WTC11 (cell line): ENCODE data around the gene CCDC127. TPM values are rescaled to one million over a fixed set of nuclear protein-coding genes. Genes with fewer than 3 reads are reported as not detected.

Experiments
- ATAC-seq: fragments of 200-7000 bp; cut with Tn5 transposase; 2 replicates; pipeline ENCODE4 v1.10.0; 2021; ENCODE audit warnings: mild to moderate bottlenecking, moderate library complexity
- CTCF ChIA-PET: fragments of 300-600 bp; sonication (Branson Sonifier 250); formaldehyde crosslinking; loops from one replicate; lab custom pipeline; 2021; ENCODE audit warnings: antibody characterized with exemption; lab: Charles Lee
- POLR2A ChIA-PET: fragments of 350-600 bp; sonication (Branson Sonifier 250); formaldehyde crosslinking; loops from one replicate; lab custom pipeline; 2021; ENCODE audit warnings: antibody characterized with exemption; lab: Charles Lee
- DNase-seq: peaks from one replicate; pipeline ENCODE4 v3.0.0; 2021; ENCODE audit warnings: low spot score
- H3K27ac Mint-ChIP-seq: 2 replicates; pipeline ENCODE4 v1.8.0; 2021; ENCODE audit warnings: mixed read lengths
- H3K27me3 Mint-ChIP-seq: 2 replicates; pipeline ENCODE4 v1.8.0; 2021; ENCODE audit warnings: low read depth, mild to moderate bottlenecking, moderate library complexity, mixed read lengths
- H3K36me3 Mint-ChIP-seq: 2 replicates; pipeline ENCODE4 v1.8.0; 2021; ENCODE audit warnings: mixed read lengths
- H3K4me1 Mint-ChIP-seq: 2 replicates; pipeline ENCODE4 v1.8.0; 2022; ENCODE audit warnings: mixed read lengths
- H3K4me3 Mint-ChIP-seq: 2 replicates; pipeline ENCODE4 v1.8.0; 2021; ENCODE audit warnings: mild to moderate bottlenecking, moderate library complexity, mixed read lengths
- H3K9me3 Mint-ChIP-seq: 2 replicates; pipeline ENCODE4 v1.8.0; 2021; ENCODE audit warnings: mixed read lengths
- CBFB ChIP-seq: sonication (generic); formaldehyde crosslinking; IDR thresholded peaks from 2 replicates; pipeline ENCODE4 v1.8.1; 2022; ENCODE audit warnings: mild to moderate bottlenecking, low read depth, missing genetic modification reagents
- JUN ChIP-seq: sonication (generic); formaldehyde crosslinking; IDR thresholded peaks from 2 replicates; pipeline ENCODE4 v1.8.0; 2023; ENCODE audit warnings: mild to moderate bottlenecking, missing genetic modification reagents
- NR2C2 ChIP-seq: sonication (generic); formaldehyde crosslinking; IDR thresholded peaks from 2 replicates; pipeline ENCODE4 v1.8.0; 2022; ENCODE audit warnings: mild to moderate bottlenecking, missing genetic modification reagents
- SMAD4 ChIP-seq: sonication (generic); formaldehyde crosslinking; IDR thresholded peaks from 2 replicates; pipeline ENCODE4 v1.8.0; 2022; ENCODE audit warnings: mild to moderate bottlenecking, missing genetic modification reagents
- SP1 ChIP-seq: sonication (generic); formaldehyde crosslinking; conservative IDR thresholded peaks from 2 replicates; pipeline ENCODE4 v1.8.1; 2022; ENCODE audit warnings: missing genetic modification reagents
- TCF7 ChIP-seq: sonication (generic); formaldehyde crosslinking; IDR thresholded peaks from 2 replicates; pipeline ENCODE4 v1.8.0; 2022; ENCODE audit warnings: mild to moderate bottlenecking, low read depth, missing genetic modification reagents, moderate library complexity
- TEAD1 ChIP-seq: sonication (generic); formaldehyde crosslinking; IDR thresholded peaks from 2 replicates; pipeline ENCODE4 v1.8.0; 2022; ENCODE audit warnings: mild to moderate bottlenecking, missing genetic modification reagents
- ZBTB21 ChIP-seq: sonication (generic); formaldehyde crosslinking; IDR thresholded peaks from 2 replicates; pipeline ENCODE4 v1.8.1; 2023; ENCODE audit warnings: mild to moderate bottlenecking, missing genetic modification reagents, borderline replicate concordance
- ZNF138 ChIP-seq: sonication (generic); formaldehyde crosslinking; conservative IDR thresholded peaks from 2 replicates; pipeline ENCODE4 v1.8.1; 2022; ENCODE audit warnings: mild to moderate bottlenecking, moderate library complexity, missing genetic modification reagents
- ZNF263 ChIP-seq: sonication (generic); formaldehyde crosslinking; IDR thresholded peaks from 2 replicates; pipeline ENCODE4 v1.8.1; 2022; ENCODE audit warnings: low read depth, mild to moderate bottlenecking, moderate library complexity, missing genetic modification reagents
- ZNF423 ChIP-seq: fragments of 250-450 bp; sonication (Bioruptor Pico); IDR thresholded peaks from 2 replicates; pipeline ENCODE4 v2.1.2; 2022; ENCODE audit warnings: mild to moderate bottlenecking, moderate library complexity
- total RNA-seq: library from RNA; stranded (reverse); gene quantifications from 3 replicates; pipeline ENCODE4 v1.2.3, GENCODE V29; 2021
- TF ChIP-seq, protein P1 (sequence below): sonication (generic); formaldehyde crosslinking; IDR thresholded peaks from 2 replicates; pipeline ENCODE4 v1.8.1; 2023; ENCODE audit warnings: mild to moderate bottlenecking, missing genetic modification reagents, moderate library complexity
- TF ChIP-seq, protein P2 (sequence below): fragments of 250-450 bp; sonication (Bioruptor Pico); IDR thresholded peaks from 2 replicates; pipeline ENCODE4 v1.9.0; 2021; ENCODE audit warnings: mild to moderate bottlenecking, borderline replicate concordance
- TF ChIP-seq, protein P3 (sequence below): sonication (generic); formaldehyde crosslinking; IDR thresholded peaks from 2 replicates; pipeline ENCODE4 v1.8.0; 2023; ENCODE audit warnings: missing genetic modification reagents
- TF ChIP-seq, protein P4 (sequence below): sonication (generic); formaldehyde crosslinking; IDR thresholded peaks from 2 replicates; pipeline ENCODE4 v1.8.1; 2023; ENCODE audit warnings: mild to moderate bottlenecking, missing genetic modification reagents, moderate library complexity
- TF ChIP-seq, protein P5 (sequence below): fragments of 200-600 bp; IDR thresholded peaks from 2 replicates; pipeline ENCODE4 v1.8.0; 2022; ENCODE audit warnings: antibody characterized with exemption
- TF ChIP-seq, protein P6 (sequence below): sonication (generic); formaldehyde crosslinking; IDR thresholded peaks from 2 replicates; pipeline ENCODE4 v1.8.1; 2022; ENCODE audit warnings: missing genetic modification reagents, borderline replicate concordance
- TF ChIP-seq, protein P7 (sequence below): sonication (generic); formaldehyde crosslinking; IDR thresholded peaks from 2 replicates; pipeline ENCODE4 v1.8.1; 2022; ENCODE audit warnings: low read depth, missing genetic modification reagents, borderline replicate concordance
- TF ChIP-seq, protein P8 (sequence below): sonication (generic); formaldehyde crosslinking; IDR thresholded peaks from 2 replicates; pipeline ENCODE4 v1.8.0; 2022; ENCODE audit warnings: mild to moderate bottlenecking, missing genetic modification reagents

The CCDC127 gene
- total RNA-seq, 1 experiment from 2014 or later = 5.3 TPM

DNA sequence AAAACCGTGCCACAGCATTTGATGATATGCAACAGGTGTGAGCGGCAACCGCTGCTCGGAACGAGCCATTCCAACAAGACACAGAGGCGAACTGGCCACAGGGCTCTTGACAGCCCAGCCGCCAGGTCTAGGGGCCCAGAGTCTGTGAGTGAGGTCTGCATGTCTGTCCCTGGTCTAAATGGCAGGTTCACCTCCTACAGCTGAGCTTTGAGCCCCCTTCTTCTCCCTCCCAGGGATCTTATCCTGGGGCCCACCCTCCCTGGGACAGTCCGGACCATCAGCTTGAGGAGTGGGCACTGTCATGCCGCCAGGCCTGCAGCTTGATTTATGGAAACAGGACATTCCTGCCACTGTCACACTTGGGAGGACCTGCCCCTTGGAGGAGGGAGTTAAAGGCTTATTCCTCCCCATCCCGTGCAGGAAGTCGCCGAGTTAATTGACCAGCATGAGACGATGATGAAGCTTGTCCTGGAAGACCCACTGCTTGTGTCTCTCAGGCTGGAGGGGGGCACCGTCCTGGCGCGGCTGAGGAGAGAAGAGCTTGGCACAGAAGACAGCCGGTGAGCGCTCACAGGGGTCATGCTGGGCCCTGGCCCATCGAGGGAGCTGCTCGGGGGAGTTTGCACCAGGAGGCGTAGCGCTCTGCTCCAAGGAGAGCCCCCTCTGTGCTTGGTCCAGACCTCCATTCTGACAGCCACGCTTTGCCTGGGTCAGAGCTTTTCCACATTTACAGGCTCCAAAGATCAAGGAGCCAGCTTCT is 62.1 kb downstream of the CCDC127 start (continued):
- TF ChIP-seq, protein P1, sequence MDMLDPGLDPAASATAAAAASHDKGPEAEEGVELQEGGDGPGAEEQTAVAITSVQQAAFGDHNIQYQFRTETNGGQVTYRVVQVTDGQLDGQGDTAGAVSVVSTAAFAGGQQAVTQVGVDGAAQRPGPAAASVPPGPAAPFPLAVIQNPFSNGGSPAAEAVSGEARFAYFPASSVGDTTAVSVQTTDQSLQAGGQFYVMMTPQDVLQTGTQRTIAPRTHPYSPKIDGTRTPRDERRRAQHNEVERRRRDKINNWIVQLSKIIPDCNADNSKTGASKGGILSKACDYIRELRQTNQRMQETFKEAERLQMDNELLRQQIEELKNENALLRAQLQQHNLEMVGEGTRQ = no peak
- TF ChIP-seq, protein P2, sequence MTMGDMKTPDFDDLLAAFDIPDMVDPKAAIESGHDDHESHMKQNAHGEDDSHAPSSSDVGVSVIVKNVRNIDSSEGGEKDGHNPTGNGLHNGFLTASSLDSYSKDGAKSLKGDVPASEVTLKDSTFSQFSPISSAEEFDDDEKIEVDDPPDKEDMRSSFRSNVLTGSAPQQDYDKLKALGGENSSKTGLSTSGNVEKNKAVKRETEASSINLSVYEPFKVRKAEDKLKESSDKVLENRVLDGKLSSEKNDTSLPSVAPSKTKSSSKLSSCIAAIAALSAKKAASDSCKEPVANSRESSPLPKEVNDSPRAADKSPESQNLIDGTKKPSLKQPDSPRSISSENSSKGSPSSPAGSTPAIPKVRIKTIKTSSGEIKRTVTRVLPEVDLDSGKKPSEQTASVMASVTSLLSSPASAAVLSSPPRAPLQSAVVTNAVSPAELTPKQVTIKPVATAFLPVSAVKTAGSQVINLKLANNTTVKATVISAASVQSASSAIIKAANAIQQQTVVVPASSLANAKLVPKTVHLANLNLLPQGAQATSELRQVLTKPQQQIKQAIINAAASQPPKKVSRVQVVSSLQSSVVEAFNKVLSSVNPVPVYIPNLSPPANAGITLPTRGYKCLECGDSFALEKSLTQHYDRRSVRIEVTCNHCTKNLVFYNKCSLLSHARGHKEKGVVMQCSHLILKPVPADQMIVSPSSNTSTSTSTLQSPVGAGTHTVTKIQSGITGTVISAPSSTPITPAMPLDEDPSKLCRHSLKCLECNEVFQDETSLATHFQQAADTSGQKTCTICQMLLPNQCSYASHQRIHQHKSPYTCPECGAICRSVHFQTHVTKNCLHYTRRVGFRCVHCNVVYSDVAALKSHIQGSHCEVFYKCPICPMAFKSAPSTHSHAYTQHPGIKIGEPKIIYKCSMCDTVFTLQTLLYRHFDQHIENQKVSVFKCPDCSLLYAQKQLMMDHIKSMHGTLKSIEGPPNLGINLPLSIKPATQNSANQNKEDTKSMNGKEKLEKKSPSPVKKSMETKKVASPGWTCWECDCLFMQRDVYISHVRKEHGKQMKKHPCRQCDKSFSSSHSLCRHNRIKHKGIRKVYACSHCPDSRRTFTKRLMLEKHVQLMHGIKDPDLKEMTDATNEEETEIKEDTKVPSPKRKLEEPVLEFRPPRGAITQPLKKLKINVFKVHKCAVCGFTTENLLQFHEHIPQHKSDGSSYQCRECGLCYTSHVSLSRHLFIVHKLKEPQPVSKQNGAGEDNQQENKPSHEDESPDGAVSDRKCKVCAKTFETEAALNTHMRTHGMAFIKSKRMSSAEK = no peak
- TF ChIP-seq, protein P3, sequence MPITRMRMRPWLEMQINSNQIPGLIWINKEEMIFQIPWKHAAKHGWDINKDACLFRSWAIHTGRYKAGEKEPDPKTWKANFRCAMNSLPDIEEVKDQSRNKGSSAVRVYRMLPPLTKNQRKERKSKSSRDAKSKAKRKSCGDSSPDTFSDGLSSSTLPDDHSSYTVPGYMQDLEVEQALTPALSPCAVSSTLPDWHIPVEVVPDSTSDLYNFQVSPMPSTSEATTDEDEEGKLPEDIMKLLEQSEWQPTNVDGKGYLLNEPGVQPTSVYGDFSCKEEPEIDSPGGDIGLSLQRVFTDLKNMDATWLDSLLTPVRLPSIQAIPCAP = no peak

DNA sequence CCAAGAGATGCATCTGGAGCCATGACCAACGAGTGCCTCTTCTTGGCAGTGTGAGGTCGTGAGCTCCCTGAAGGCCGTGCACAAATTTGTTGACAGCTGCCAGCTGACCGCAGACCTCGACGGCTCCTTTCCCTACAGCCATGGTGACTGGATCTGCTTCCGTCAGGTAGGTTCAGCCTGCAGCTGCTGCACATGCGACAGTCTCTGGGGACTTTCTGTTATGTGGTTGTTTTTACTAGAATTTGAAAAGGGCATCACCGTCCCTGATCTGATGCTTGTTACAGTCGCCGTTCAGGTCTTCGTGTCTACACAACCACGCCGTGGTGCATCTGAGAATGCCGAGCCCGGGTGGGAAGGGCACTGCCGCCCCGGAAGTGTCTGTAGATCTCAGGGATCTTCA is 63.1 kb downstream of the CCDC127 start:
- ATAC-seq (no peak), DNase-seq (no peak)
- POLR2A ChIA-PET = no interaction called here
- peaks cover 12% of the 10 kb centered on the region for H3K4me1 Mint-ChIP-seq
- peaks cover 71% of the 10 kb centered on the region for H3K36me3 Mint-ChIP-seq
- H3K27me3 Mint-ChIP-seq = no peaks in the 10 kb centered on the region
- H3K4me3 Mint-ChIP-seq = no peak overlapping the region
- no peaks in the 10 kb centered on the region for H3K9me3 Mint-ChIP-seq
- H3K27ac Mint-ChIP-seq = no peak overlapping the region
- TF ChIP-seq, protein P4, sequence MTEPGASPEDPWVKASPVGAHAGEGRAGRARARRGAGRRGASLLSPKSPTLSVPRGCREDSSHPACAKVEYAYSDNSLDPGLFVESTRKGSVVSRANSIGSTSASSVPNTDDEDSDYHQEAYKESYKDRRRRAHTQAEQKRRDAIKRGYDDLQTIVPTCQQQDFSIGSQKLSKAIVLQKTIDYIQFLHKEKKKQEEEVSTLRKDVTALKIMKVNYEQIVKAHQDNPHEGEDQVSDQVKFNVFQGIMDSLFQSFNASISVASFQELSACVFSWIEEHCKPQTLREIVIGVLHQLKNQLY (CRISPR knock-in tag) = no peak
- TF ChIP-seq, protein P5, sequence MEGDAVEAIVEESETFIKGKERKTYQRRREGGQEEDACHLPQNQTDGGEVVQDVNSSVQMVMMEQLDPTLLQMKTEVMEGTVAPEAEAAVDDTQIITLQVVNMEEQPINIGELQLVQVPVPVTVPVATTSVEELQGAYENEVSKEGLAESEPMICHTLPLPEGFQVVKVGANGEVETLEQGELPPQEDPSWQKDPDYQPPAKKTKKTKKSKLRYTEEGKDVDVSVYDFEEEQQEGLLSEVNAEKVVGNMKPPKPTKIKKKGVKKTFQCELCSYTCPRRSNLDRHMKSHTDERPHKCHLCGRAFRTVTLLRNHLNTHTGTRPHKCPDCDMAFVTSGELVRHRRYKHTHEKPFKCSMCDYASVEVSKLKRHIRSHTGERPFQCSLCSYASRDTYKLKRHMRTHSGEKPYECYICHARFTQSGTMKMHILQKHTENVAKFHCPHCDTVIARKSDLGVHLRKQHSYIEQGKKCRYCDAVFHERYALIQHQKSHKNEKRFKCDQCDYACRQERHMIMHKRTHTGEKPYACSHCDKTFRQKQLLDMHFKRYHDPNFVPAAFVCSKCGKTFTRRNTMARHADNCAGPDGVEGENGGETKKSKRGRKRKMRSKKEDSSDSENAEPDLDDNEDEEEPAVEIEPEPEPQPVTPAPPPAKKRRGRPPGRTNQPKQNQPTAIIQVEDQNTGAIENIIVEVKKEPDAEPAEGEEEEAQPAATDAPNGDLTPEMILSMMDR = no peak
- CTCF ChIA-PET = no interaction called here

DNA sequence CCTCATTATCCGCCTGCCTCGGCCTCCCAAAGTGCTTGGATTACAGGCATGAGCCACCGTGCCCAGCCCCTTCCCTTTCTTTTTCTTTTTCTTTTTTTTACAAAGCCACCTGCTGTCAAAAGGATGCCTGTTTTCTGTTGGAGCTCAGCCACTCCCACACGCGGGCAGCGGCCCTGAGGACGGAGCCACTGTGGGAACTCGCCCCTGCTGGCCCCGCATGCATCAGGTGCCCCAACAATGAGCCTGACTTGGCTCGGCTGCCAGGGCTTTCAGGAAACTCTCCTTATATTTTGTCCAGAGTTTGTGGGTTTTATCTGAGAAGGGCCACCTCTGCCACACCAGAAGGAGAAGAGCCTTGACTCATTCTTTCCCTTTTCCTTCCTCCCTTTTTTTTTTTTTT is 63.7 kb downstream of the CCDC127 start:
- CTCF ChIA-PET = no interaction called here
- Mint-ChIP-seq H3K36me3 (peaks cover 72% of the 10 kb centered on the region), H3K27ac (peak overlapping the region; percentile 28), H3K4me1 (peaks cover 7% of the 10 kb centered on the region), H3K4me3 (no peak overlapping the region), H3K9me3 (no peaks in the 10 kb centered on the region), H3K27me3 (no peaks in the 10 kb centered on the region)
- DNase-seq (no peak), ATAC-seq (no peak)
- POLR2A ChIA-PET = no interaction called here
- TF ChIP-seq, protein P6, sequence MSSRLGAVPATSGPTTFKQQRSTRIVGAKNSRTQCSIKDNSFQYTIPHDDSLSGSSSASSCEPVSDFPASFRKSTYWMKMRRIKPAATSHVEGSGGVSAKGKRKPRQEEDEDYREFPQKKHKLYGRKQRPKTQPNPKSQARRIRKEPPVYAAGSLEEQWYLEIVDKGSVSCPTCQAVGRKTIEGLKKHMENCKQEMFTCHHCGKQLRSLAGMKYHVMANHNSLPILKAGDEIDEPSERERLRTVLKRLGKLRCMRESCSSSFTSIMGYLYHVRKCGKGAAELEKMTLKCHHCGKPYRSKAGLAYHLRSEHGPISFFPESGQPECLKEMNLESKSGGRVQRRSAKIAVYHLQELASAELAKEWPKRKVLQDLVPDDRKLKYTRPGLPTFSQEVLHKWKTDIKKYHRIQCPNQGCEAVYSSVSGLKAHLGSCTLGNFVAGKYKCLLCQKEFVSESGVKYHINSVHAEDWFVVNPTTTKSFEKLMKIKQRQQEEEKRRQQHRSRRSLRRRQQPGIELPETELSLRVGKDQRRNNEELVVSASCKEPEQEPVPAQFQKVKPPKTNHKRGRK (CRISPR knock-in tag) = no peak
- no peak for TF ChIP-seq NR2C2 (CRISPR knock-in tag)
- no peak for TF ChIP-seq JUN (CRISPR knock-in tag)
- TF ChIP-seq, protein P7, sequence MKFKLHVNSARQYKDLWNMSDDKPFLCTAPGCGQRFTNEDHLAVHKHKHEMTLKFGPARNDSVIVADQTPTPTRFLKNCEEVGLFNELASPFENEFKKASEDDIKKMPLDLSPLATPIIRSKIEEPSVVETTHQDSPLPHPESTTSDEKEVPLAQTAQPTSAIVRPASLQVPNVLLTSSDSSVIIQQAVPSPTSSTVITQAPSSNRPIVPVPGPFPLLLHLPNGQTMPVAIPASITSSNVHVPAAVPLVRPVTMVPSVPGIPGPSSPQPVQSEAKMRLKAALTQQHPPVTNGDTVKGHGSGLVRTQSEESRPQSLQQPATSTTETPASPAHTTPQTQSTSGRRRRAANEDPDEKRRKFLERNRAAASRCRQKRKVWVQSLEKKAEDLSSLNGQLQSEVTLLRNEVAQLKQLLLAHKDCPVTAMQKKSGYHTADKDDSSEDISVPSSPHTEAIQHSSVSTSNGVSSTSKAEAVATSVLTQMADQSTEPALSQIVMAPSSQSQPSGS = no peak
- no peak for TF ChIP-seq ZNF138
- TF ChIP-seq, protein P1 = no peak
- no peak for TF ChIP-seq ZNF263 (CRISPR knock-in tag)
- no peak for TF ChIP-seq TEAD1 (CRISPR knock-in tag)
- no peak for TF ChIP-seq CBFB
- no peak for TF ChIP-seq ZNF423 (CRISPR knock-in tag)
- TF ChIP-seq TCF7 (CRISPR knock-in tag) = no peak
- no peak for TF ChIP-seq ZBTB21 (CRISPR knock-in tag)
- TF ChIP-seq SP1 (CRISPR knock-in tag) = no peak
- TF ChIP-seq, protein P8, sequence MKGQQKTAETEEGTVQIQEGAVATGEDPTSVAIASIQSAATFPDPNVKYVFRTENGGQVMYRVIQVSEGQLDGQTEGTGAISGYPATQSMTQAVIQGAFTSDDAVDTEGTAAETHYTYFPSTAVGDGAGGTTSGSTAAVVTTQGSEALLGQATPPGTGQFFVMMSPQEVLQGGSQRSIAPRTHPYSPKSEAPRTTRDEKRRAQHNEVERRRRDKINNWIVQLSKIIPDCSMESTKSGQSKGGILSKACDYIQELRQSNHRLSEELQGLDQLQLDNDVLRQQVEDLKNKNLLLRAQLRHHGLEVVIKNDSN (CRISPR knock-in tag) = no peak
- TF ChIP-seq SMAD4 (CRISPR knock-in tag) = no peak
